Transverse colon (tissue), 4 donors: Measurements from ENCODE around the gene C10orf105.

Experiments
- CTCF ChIP-seq, 5 experiments: fragments of 200-600 bp in 3 of 5; fragments of 450-650 bp in 2 of 5; sonication (generic) in 3 of 5; IDR thresholded peaks; 1 replicate in 2 of 5; 2 replicates in 3 of 5; pipeline ENCODE4 v1.5.1; 2016 to 2017; ENCODE audit warnings: antibody characterized with exemption in 5 of 5, inconsistent platforms in 3 of 5, mild to moderate bottlenecking in 2 of 5, moderate library complexity in 1 of 5
- EP300 ChIP-seq: sonication (generic); formaldehyde crosslinking; IDR thresholded peaks from one replicate; pipeline ENCODE4 v1.6.1; 2017; ENCODE audit warnings: antibody characterized with exemption, low read depth
- POLR2A ChIP-seq: fragments of 450-650 bp; IDR thresholded peaks from one replicate; pipeline ENCODE4 v1.6.1; 2016; ENCODE audit warnings: antibody characterized with exemption, mild to moderate bottlenecking, moderate library complexity
- POLR2AphosphoS5 ChIP-seq, 3 donors: sonication (generic); formaldehyde crosslinking; IDR thresholded peaks; one replicate each; pipeline ENCODE4 v1.6.1; 2016; ENCODE audit warnings: antibody characterized with exemption in 3 of 3

- TF ChIP-seq CTCF (IDR thresholded peaks at IDR 0.05) (no peak), POLR2A (no peak), EP300 (no peak), POLR2AphosphoS5 (IDR thresholded peaks at IDR 0.05) (no peak)
Observed at GRCh38 chr10:71722849-71723248, 3.3 kb upstream of the C10orf105 start.
